GM12892 (cell line): ENCODE measurements around the gene GAB1.
"Not testable (repeated sequence)": the region's sequence is repeated elsewhere in the genome, so short reads cannot be mapped to it uniquely, and the experiment has no call there.

Source experiments
- DNase-seq: peaks from one replicate; pipeline ENCODE4 v3.0.0; 2011; ENCODE audit not compliant: insufficient read length
- FAIRE-seq: peaks from 2 replicates; lab custom pipeline; 2011; peaks lifted over from hg19 to GRCh38; lab: Jason Lieb, UNC
- POLR2A ChIP-seq: IDR thresholded peaks from 2 replicates; pipeline ENCODE4 v1.6.1; 2011; ENCODE audit warnings: low read depth, low read length, control low read depth
- POLR2AphosphoS5 ChIP-seq: IDR thresholded peaks from 2 replicates; pipeline ENCODE4 v1.6.1; 2011; ENCODE audit warnings: low read depth, low read length, control low read depth
- TAF1 ChIP-seq: IDR thresholded peaks from 2 replicates; pipeline ENCODE4 v1.6.1; 2011; ENCODE audit warnings: low read depth, mild to moderate bottlenecking, control low read depth, low read length, borderline replicate concordance

The GAB1 gene

GRCh38 chr4:143343276-143343831, 6.7 kb downstream of the GAB1 start:
- TF ChIP-seq TAF1 (no peak), POLR2A (no peak)
- FAIRE-seq: no peak
- DNase-seq: no peak

GRCh38 chr4:143344041-143344440, 7.4 kb downstream of the GAB1 start:
- TF ChIP-seq POLR2AphosphoS5: no peak
- no peak for TF ChIP-seq POLR2A
- no peak for TF ChIP-seq TAF1
- FAIRE-seq: no peak

GRCh38 chr4:143344774-143345173, 8.1 kb downstream of the GAB1 start:
- DNase-seq (no peak), FAIRE-seq (no peak)
- no peak for TF ChIP-seq TAF1
- TF ChIP-seq POLR2AphosphoS5: no peak
- TF ChIP-seq POLR2A: no peak

More at GRCh38 chr4:143344041-143344440, 7.4 kb downstream of the GAB1 start:
- no peak for DNase-seq

DNA sequence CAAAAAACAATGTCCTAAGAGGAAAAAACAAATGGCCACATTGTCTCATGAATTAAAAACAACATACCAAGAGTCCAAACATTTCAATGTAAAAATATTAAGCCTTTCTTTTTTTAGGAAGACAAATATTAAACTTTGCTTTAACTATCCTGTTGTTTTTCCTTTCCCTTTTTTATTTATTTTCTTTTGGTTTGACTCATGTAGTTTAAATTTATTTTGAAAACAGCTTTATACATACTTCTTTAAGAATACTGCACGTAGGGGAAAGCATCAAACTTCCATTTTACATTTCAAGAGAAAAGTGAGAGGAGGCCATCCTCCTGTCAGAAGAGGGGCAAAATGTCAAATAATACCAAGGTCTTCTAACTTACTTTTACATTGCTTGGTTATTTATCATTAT, 8.7 kb downstream of the GAB1 start:
- TF ChIP-seq POLR2AphosphoS5 (no peak), POLR2A (no peak), TAF1 (no peak)
- FAIRE-seq (no peak), DNase-seq (no peak)

DNA sequence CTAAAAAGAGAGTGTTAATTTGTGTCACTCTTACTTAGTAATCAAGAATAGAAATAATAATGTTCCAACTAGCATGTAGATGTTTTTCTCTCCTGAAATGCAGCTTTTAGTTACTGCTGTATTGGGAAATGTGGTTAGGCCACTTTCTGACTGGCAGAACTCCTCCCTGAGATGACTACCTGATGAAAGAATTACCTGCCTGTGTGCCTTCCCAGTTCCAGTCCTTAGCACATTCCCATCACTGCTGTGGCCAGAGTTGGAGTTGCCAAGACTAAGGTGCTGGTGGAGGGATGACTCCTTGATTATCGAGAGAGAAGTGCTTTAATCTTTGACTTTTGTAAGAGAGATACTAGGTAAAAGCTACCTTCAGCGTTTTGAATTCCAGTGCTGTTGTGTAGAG, 9.5 kb downstream of the GAB1 start:
- TF ChIP-seq POLR2AphosphoS5 (no peak), POLR2A (no peak), TAF1 (no peak)
- DNase-seq (no peak), FAIRE-seq (no peak)

DNA sequence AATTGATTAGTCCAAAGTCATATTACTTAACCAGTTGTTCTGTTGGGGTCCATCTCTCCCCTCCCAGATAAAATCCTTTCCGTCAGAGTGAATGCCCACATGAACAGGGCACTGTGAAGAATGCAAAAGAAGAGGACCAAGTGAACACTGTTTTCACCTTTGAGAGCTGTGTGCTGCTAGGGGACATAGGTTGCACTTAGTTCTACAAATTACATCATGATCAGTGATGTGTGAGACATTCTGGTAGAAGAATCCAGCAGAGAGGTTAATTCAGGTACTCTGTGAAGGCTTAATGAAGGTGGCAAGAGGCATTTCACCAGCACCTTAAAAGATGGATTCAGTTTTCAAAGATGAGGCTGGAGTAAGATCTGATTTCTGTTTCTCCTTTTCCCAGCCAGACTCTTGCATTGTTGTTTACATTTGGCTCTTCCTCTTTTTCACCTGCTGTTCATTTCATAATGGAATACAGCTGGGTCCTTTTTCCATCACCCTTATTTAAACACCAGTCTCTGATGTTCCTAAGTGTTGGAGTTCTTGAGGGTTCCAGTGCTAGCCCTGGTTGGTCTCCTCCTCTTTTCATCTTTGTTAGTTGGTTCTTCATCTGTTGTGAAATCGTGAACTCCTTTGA, 10.9 kb downstream of the GAB1 start:
- FAIRE-seq (no peak), DNase-seq (no peak)
- TF ChIP-seq POLR2AphosphoS5 (no peak), POLR2A (no peak), TAF1 (no peak)

- no peak for DNase-seq
- TF ChIP-seq POLR2A (no peak), TAF1 (no peak), POLR2AphosphoS5 (no peak)
- no peak for FAIRE-seq
These were observed 11.8 kb downstream of the GAB1 start for GRCh38 chr4:143348233-143349077.

- not testable (repeated sequence) for DNase-seq, FAIRE-seq
These were observed 13.3 kb downstream of the GAB1 start for GRCh38 chr4:143349858-143350527.

GRCh38 chr4:143351149-143351691, 14.5 kb downstream of the GAB1 start:
- FAIRE-seq (no peak), DNase-seq (no peak)
- TF ChIP-seq POLR2A: no peak
- TF ChIP-seq TAF1: no peak
- TF ChIP-seq POLR2AphosphoS5: no peak

- FAIRE-seq: no peak
- DNase-seq: no peak
These were observed 15.2 kb downstream of the GAB1 start for GRCh38 chr4:143351774-143352451.

DNA sequence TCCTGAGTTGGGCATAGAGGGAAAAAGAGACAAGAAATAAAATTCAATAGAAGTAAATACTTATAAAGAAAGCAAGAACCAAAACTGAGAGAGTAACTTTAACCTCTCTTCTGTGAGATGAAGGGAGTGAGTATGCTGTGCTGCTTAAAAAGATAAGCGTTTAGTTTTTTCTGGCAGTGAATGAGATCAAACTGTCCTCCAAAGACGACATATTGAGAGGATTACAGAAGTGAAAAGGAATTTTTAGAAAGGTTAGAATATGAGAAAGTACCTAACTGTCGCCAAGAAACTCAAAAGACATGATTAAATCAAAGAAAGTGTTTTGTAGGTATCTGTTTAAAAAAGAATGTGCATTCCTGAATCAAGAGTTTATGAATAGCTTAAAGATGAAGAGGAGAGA, 16.0 kb downstream of the GAB1 start:
- FAIRE-seq: no peak
- TF ChIP-seq POLR2A: no peak
- TF ChIP-seq POLR2AphosphoS5: no peak
- no peak for TF ChIP-seq TAF1

More at GRCh38 chr4:143351774-143352451, 15.2 kb downstream of the GAB1 start:
- no peak for TF ChIP-seq TAF1
- no peak for TF ChIP-seq POLR2A
- no peak for TF ChIP-seq POLR2AphosphoS5

More for the DNA sequence above, 16.0 kb downstream of the GAB1 start:
- DNase-seq: no peak
